ENCODE measurements around the gene NOP56. TPM values are rescaled to one million over a fixed set of nuclear protein-coding genes. Genes with fewer than 3 reads are reported as not detected.

The NOP56 gene
- total and polyA plus RNA-seq, 2 of the 4 experiments (the other 2 are of a cell fraction): 189 to 231 TPM

GRCh38 chr20:2693286-2694007, 41.0 kb downstream of the NOP56 start:
- Histone ChIP-seq H3K4ac (ENCODE audit: low read depth, low read length) (no peak overlapping the region), H3K56ac (ENCODE audit: extremely low read depth, insufficient read depth, low read length) (no peak overlapping the region), H2AK5ac (ENCODE audit: low read depth, low read length) (no peak overlapping the region), H3K9ac (ENCODE audit: low read depth, low read length) (no peak overlapping the region), H2BK5ac (ENCODE audit: low read depth, low read length, poor library complexity, severe bottlenecking) (no peak overlapping the region), H3K4me1 (ENCODE audit: control insufficient read depth, insufficient read depth, low read length) (no peaks in the 10 kb centered on the region), H4K8ac (ENCODE audit: low read depth in 2 of 2, low read length in 2 of 2) (no peak overlapping the region), H2AFZ (replicated peaks; ENCODE audit: low read length, poor library complexity) (peak overlapping the region; percentile 82), H3K27ac (ENCODE audit: insufficient read depth, low read length) (no peak overlapping the region), H3K18ac (ENCODE audit: low read depth, low read length) (no peak overlapping the region), H3K14ac (replicated peaks; ENCODE audit: low read depth, low read length) (no peak overlapping the region), H2BK120ac (ENCODE audit: low read depth, low read length) (no peak overlapping the region), H3K23ac (ENCODE audit: low read depth, low read length) (no peak overlapping the region), H3K9me3 (ENCODE audit: control insufficient read depth, insufficient read depth, low read length) (no peaks in the 10 kb centered on the region), H4K20me1 (ENCODE audit: insufficient read depth, low read length) (no peaks in the 10 kb centered on the region; the same call in 1 of the 2 replicates), H2BK15ac (ENCODE audit: low read depth, low read length) (no peak overlapping the region), H3K27me3 (ENCODE audit: control insufficient read depth, insufficient read depth, low read length) (peaks cover 61% of the 10 kb centered on the region), H4K5ac (ENCODE audit: low read depth, low read length) (no peak overlapping the region), H3K9me1 (ENCODE audit: insufficient read depth, low read length) (no peaks in the 10 kb centered on the region; the same call in 1 of the 2 replicates), H4K91ac (ENCODE audit: insufficient read depth, low read depth, low read length) (no peak overlapping the region), H3K79me1 (ENCODE audit: low read depth in 1 of 2, low read length in 2 of 2) (no peaks in the 10 kb centered on the region), H3K4me3 (ENCODE audit: insufficient read depth, low read depth, low read length) (peak overlapping the region; percentile 37), H3K36me3 (ENCODE audit: control insufficient read depth, insufficient read depth, low read length) (no peaks in the 10 kb centered on the region), H3K4me2 (ENCODE audit: low read depth, low read length) (peak overlapping the region; percentile 9; the same call in 1 of the 2 replicates), H2BK20ac (ENCODE audit: low read depth, low read length) (no peak overlapping the region), H2AK9ac (replicated peaks; ENCODE audit: low read depth, low read length, poor library complexity) (peak overlapping the region; percentile 20)
- TF ChIP-seq USF2 (IDR thresholded peaks at IDR 0.05; ENCODE audit: low read depth, low read length) (no peak), MXI1 (IDR thresholded peaks at IDR 0.05; ENCODE audit: borderline replicate concordance, low read depth, low read length) (no peak), POLR2A (IDR thresholded peaks at IDR 0.05; ENCODE audit: low read depth, low read length) (no peak), RAD21 (IDR thresholded peaks at IDR 0.05; ENCODE audit: low read length) (no peak), NFE2L2 (IDR thresholded peaks at IDR 0.05; ENCODE audit: low read depth, low read length) (no peak), BHLHE40 (IDR thresholded peaks at IDR 0.05; ENCODE audit: low read depth, low read length) (no peak), FOS (IDR thresholded peaks at IDR 0.05; ENCODE audit: low read depth, low read length) (no peak), CEBPB (IDR thresholded peaks at IDR 0.05; ENCODE audit: low read depth, low read length) (no peak), RFX5 (IDR thresholded peaks at IDR 0.05; ENCODE audit: low read depth, low read length) (no peak), CHD1 (IDR thresholded peaks at IDR 0.05; ENCODE audit: low read depth, low read length) (no peak), MAFK (IDR thresholded peaks at IDR 0.05; ENCODE audit: low read depth, low read length) (no peak), RCOR1 (IDR thresholded peaks at IDR 0.05; ENCODE audit: insufficient replicate concordance, low read length) (no peak), CTCF (conservative IDR thresholded peaks at IDR 0.05; ENCODE audit: low read depth, low read length) (no peak), ELK1 (IDR thresholded peaks at IDR 0.05; ENCODE audit: borderline replicate concordance, low read depth, low read length) (no peak), MAZ (IDR thresholded peaks at IDR 0.05; ENCODE audit: borderline replicate concordance, low read depth, low read length) (no peak)
- no TSS peak for BruUV-seq (replicated peaks)
- in situ Hi-C loops (cut with MboI; ENCODE audit: low sequenced_read_pairs) (no loop called here), dilution Hi-C loops (cut with HindIII; ENCODE audit: low sequenced_read_pairs, unreplicated experiment) (no loop called here), intact Hi-C loops (cut with micrococcal nuclease) (loop anchor here (2.0 kb wide), 1 partner anchor 47 kb away; no protein-coding TSS in a partner anchor)
- POLR2A ChIA-PET (ENCODE audit: unreplicated experiment): no interaction called here
- CTCF ChIA-PET: no interaction called here
- ATAC-seq (ENCODE audit: low read depth) (peak; percentile 44), DNase-seq (no peak)
- WGBS, 2 experiments (ENCODE audit: extremely low coverage in 2 of 2, insufficient read length in 1 of 2): 4% methylated on average over 46 of the region's 89 CpGs; no CpG with 5 or more reads in 1 of the 2 experiments
